ENCODE measurements around the gene TACR1. TPM values are rescaled to one million over a fixed set of nuclear protein-coding genes. Genes with fewer than 3 reads are reported as not detected.
A peak's percentile ranks its signal among the peaks of the same experiment; 100 is the strongest.

The TACR1 gene
- total RNA-seq, 1 experiment from 2014 or later = not detected

DNA sequence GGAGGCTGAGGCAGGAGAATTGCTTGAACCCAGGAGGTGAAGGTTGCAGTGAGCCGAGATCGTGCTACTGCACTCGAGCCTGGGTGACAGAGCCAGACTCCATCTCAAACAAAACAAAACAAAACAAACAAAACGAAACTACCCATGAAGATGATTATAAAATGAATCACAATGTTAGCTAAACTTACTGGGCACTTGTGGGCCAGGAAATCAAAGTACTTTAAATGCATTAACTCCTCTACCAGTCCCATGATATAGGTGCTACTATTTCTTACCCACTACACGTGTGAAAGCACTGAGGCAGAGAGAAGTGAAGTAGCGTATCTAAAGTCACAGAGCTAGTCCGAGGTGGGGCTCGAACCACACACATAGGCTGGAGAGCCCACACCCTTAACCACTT is 187.2 kb downstream of the TACR1 start:
- H3K27ac ChIP-seq (ENCODE audit: low read depth, low read length, poor library complexity, severe bottlenecking) = no peak overlapping the region
- ChIA-PET POLR2A (ENCODE audit: low non-redundant PET) (no interaction called here), CTCF (no interaction called here)
- no peaks in the 10 kb centered on the region for H3K27me3 ChIP-seq (replicated peaks; ENCODE audit: insufficient read depth, low read depth, low read length, poor library complexity)
- TF ChIP-seq EZH2 (IDR thresholded peaks at IDR 0.05; ENCODE audit: borderline replicate concordance, low read depth, low read length, poor library complexity, severe bottlenecking) = no peak
- TF ChIP-seq, protein P1, sequence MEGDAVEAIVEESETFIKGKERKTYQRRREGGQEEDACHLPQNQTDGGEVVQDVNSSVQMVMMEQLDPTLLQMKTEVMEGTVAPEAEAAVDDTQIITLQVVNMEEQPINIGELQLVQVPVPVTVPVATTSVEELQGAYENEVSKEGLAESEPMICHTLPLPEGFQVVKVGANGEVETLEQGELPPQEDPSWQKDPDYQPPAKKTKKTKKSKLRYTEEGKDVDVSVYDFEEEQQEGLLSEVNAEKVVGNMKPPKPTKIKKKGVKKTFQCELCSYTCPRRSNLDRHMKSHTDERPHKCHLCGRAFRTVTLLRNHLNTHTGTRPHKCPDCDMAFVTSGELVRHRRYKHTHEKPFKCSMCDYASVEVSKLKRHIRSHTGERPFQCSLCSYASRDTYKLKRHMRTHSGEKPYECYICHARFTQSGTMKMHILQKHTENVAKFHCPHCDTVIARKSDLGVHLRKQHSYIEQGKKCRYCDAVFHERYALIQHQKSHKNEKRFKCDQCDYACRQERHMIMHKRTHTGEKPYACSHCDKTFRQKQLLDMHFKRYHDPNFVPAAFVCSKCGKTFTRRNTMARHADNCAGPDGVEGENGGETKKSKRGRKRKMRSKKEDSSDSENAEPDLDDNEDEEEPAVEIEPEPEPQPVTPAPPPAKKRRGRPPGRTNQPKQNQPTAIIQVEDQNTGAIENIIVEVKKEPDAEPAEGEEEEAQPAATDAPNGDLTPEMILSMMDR (conservative IDR thresholded peaks at IDR 0.05; ENCODE audit: low read depth, low read length) = no peak
- H3K9me3 ChIP-seq (ENCODE audit: low read depth, low read length, poor library complexity, severe bottlenecking) = no peaks in the 10 kb centered on the region
- no peaks in the 10 kb centered on the region for H3K4me1 ChIP-seq (ENCODE audit: insufficient read depth, low read length, poor library complexity, severe bottlenecking)
- no peak for DNase-seq (ENCODE audit: low spot score)
- no peaks in the 10 kb centered on the region for H3K36me3 ChIP-seq (ENCODE audit: insufficient read depth, low read length, poor library complexity, severe bottlenecking)
- intact Hi-C loops (cut with micrococcal nuclease; ENCODE audit: unreplicated experiment) = no loop called here
- BruUV-seq (replicated peaks) = no TSS peak
- no peak overlapping the region for H3K4me3 ChIP-seq (ENCODE audit: low read depth, low read length, poor library complexity, severe bottlenecking)

DNA sequence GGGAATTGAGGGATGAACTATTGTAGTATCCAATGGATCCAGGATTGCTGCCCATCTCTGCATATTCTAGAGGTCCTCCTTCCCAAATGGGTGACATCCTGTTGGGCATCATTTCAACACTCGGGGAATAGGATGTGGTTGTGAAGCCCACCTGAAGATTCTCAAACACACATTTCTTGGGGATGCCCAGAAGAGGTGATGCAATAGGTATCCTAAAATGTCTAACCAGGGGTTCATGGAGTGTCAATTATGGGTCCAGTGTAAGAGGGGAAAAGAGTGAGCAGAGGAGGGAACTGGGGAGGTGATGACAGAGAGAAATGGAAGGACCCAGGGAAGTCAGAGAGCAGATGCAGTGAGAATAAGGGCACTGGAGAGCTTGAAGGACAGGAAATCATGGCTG is 188.7 kb downstream of the TACR1 start:
- intact Hi-C loops (cut with micrococcal nuclease; ENCODE audit: unreplicated experiment) = no loop called here
- Histone ChIP-seq H3K36me3 (ENCODE audit: insufficient read depth, low read length, poor library complexity, severe bottlenecking) (no peaks in the 10 kb centered on the region), H3K27ac (ENCODE audit: low read depth, low read length, poor library complexity, severe bottlenecking) (no peak overlapping the region), H3K4me1 (ENCODE audit: insufficient read depth, low read length, poor library complexity, severe bottlenecking) (no peaks in the 10 kb centered on the region), H3K4me3 (ENCODE audit: low read depth, low read length, poor library complexity, severe bottlenecking) (no peak overlapping the region), H3K9me3 (ENCODE audit: low read depth, low read length, poor library complexity, severe bottlenecking) (no peaks in the 10 kb centered on the region), H3K27me3 (replicated peaks; ENCODE audit: insufficient read depth, low read depth, low read length, poor library complexity) (no peaks in the 10 kb centered on the region)
- CTCF ChIA-PET = no interaction called here
- DNase-seq (ENCODE audit: low spot score) = no peak
- TF ChIP-seq, protein P1 (conservative IDR thresholded peaks at IDR 0.05; ENCODE audit: low read depth, low read length) = no peak
- no peak for TF ChIP-seq EZH2 (IDR thresholded peaks at IDR 0.05; ENCODE audit: borderline replicate concordance, low read depth, low read length, poor library complexity, severe bottlenecking)
- POLR2A ChIA-PET (ENCODE audit: low non-redundant PET) = no interaction called here
- no TSS peak for BruUV-seq (replicated peaks)

DNA sequence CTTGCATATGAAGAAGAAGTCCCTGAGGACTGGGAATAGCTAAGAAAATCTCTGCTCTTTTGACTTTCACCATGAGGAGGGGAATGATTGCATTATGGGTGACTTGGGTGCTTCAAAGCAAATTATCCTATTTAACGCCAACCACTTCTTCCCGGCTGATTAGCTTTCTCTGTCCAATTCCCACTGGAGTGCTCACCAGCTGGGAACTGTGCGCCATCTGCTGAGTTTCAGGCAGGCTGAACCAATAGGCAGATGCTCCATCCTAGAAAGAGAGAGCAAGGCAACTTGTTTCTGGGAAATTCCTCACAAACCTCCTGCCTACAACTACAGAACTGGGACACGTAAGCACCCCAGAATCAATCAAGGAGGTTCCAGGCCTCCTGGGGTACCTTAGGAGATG is 191.5 kb downstream of the TACR1 start:
- ChIA-PET POLR2A (ENCODE audit: low non-redundant PET) (no interaction called here), CTCF (no interaction called here)
- intact Hi-C loops (cut with micrococcal nuclease; ENCODE audit: unreplicated experiment) = no loop called here
- Histone ChIP-seq H3K27ac (ENCODE audit: low read depth, low read length, poor library complexity, severe bottlenecking) (no peak overlapping the region), H3K4me1 (ENCODE audit: insufficient read depth, low read length, poor library complexity, severe bottlenecking) (no peaks in the 10 kb centered on the region), H3K27me3 (replicated peaks; ENCODE audit: insufficient read depth, low read depth, low read length, poor library complexity) (no peaks in the 10 kb centered on the region), H3K9me3 (ENCODE audit: low read depth, low read length, poor library complexity, severe bottlenecking) (no peaks in the 10 kb centered on the region), H3K4me3 (ENCODE audit: low read depth, low read length, poor library complexity, severe bottlenecking) (no peak overlapping the region), H3K36me3 (ENCODE audit: insufficient read depth, low read length, poor library complexity, severe bottlenecking) (no peaks in the 10 kb centered on the region)
- BruUV-seq (replicated peaks) = no TSS peak
- DNase-seq (ENCODE audit: low spot score) = peak; percentile 32
- TF ChIP-seq, protein P1 (conservative IDR thresholded peaks at IDR 0.05; ENCODE audit: low read depth, low read length) = no peak
- no peak for TF ChIP-seq EZH2 (IDR thresholded peaks at IDR 0.05; ENCODE audit: borderline replicate concordance, low read depth, low read length, poor library complexity, severe bottlenecking)

All from A673 (cell line).